K562 (cell line): Measurements from ENCODE around the gene OR1J1. TPM values are rescaled to one million over a fixed set of nuclear protein-coding genes. Genes with fewer than 3 reads are reported as not detected.

ENCODE experiments used
- ATAC-seq: fragments of 200-7000 bp; cut with Tn5 transposase; 3 replicates; pipeline ENCODE4 v1.9.1; 2020; ENCODE audit warnings: moderate library complexity
- BruUV-seq: library from RNA; stranded (reverse); fragments of 400-500 nt; replicated peaks from 2 replicates; lab custom pipeline; 2021; lab: Mats Ljungman, UMichigan
- CTCF ChIA-PET: fragments of 300-600 bp; formaldehyde crosslinking; extraction: SDS; loops from one replicate; lab custom pipeline; 2021; ENCODE audit warnings: low intra/inter-chr PET ratio; lab: Yijun Ruan, JAX
- POLR2A ChIA-PET: fragments of 300-600, 350-650 bp; sonication (Branson Sonifier 250); formaldehyde crosslinking; extraction: SDS; loops from one replicate; lab custom pipeline; 2021; ENCODE audit warnings: antibody characterized with exemption, inconsistent platforms; lab: Yijun Ruan, JAX
- DNase-seq, 4 experiments: peaks; one replicate each; pipeline versions ENCODE4 v3.0.0 to v3.0.0-alpha.2; 2011 to 2018; ENCODE audit warnings: low spot score in 3 of 4, mixed read lengths in 3 of 4; ENCODE audit errors: extremely low read depth in 1 of 4
- FAIRE-seq: peaks from 2 replicates; lab custom pipeline; 2011; peaks lifted over from hg19 to GRCh38; lab: Jason Lieb, UNC
- H2AFZ ChIP-seq: 2 replicates; pipeline ENCODE4 v1.6.0; 2011; ENCODE audit warnings: low read depth, low read length, control low read depth, inconsistent platforms
- H3K27ac ChIP-seq: fragments of 200-600 bp; 3 replicates; pipeline ENCODE4 v1.8.0; 2011; ENCODE audit warnings: low read depth, mild to moderate bottlenecking, control low read depth, inconsistent platforms, low read length, moderate library complexity, mixed read lengths; ENCODE audit errors: extremely low read depth
- H3K27me3 ChIP-seq, 2 experiments: fragments of 300-600 bp in 1 of 2; 2 replicates in 1 of 2; 3 replicates in 1 of 2; pipeline versions ENCODE4 v1.6.0 to v1.8.0; 2011; ENCODE audit warnings: inconsistent platforms in 2 of 2, low read length in 2 of 2, mild to moderate bottlenecking in 1 of 2, mixed read lengths in 1 of 2, moderate library complexity in 1 of 2; ENCODE audit not compliant: control insufficient read depth in 2 of 2, insufficient read depth in 2 of 2
- H3K36me3 ChIP-seq: fragments of 300-600 bp; 3 replicates; pipeline ENCODE4 v1.8.0; 2011; ENCODE audit warnings: mild to moderate bottlenecking, low read length, inconsistent platforms; ENCODE audit not compliant: control insufficient read depth, insufficient read depth
- H3K4me1 ChIP-seq, 2 experiments: fragments of 200-600 bp in 1 of 2; replicated peaks in 1 of 2; 2 replicates in 1 of 2; 3 replicates in 1 of 2; pipeline versions ENCODE4 v1.5.1 to v1.8.0; 2011; ENCODE audit warnings: inconsistent platforms in 2 of 2, low read length in 2 of 2, mild to moderate bottlenecking in 1 of 2, mixed read lengths in 1 of 2, moderate library complexity in 1 of 2; ENCODE audit not compliant: control insufficient read depth in 2 of 2, insufficient read depth in 2 of 2
- H3K4me2 ChIP-seq: 2 replicates; pipeline ENCODE4 v1.6.1; 2011; ENCODE audit warnings: low read length, control low read depth, inconsistent platforms, mixed read lengths; ENCODE audit not compliant: insufficient read depth
- H3K4me3 ChIP-seq: fragments of 200-600 bp; sonication (generic), shearing (Covaris generic); 2 replicates; pipeline ENCODE4 v1.5.1; 2016; ENCODE audit warnings: control low read depth, inconsistent platforms
- H3K79me2 ChIP-seq: fragments of 200-600 bp; 3 replicates; pipeline ENCODE4 v1.8.0; 2011; ENCODE audit warnings: low read length, inconsistent platforms; ENCODE audit not compliant: control insufficient read depth, insufficient read depth
- H3K9ac ChIP-seq, 2 experiments: 2 replicates each; pipeline versions ENCODE4 v1.6.0 to v1.6.1; 2011; ENCODE audit warnings: low read depth in 2 of 2, low read length in 2 of 2, control low read depth in 1 of 2, inconsistent platforms in 1 of 2, mild to moderate bottlenecking in 1 of 2, mixed read lengths in 1 of 2; ENCODE audit not compliant: insufficient read depth in 1 of 2
- H3K9me1 ChIP-seq: one replicate; pipeline ENCODE4 v1.6.0; 2011; ENCODE audit warnings: inconsistent platforms, mild to moderate bottlenecking, low read length, moderate library complexity; ENCODE audit not compliant: control insufficient read depth, insufficient read depth
- H3K9me3 ChIP-seq: replicated peaks from 2 replicates; pipeline ENCODE4 v1.5.1; 2011; ENCODE audit warnings: low read depth, low read length, inconsistent platforms; ENCODE audit not compliant: control insufficient read depth, insufficient read depth
- H4K20me1 ChIP-seq: replicated peaks from 2 replicates; pipeline ENCODE4 v1.6.1; 2011; ENCODE audit warnings: low read length, inconsistent platforms, mixed read lengths; ENCODE audit not compliant: control insufficient read depth, insufficient read depth
- CREBBP ChIP-seq: IDR thresholded peaks from one replicate; pipeline ENCODE4 v1.6.1; 2012; ENCODE audit warnings: low read depth, mild to moderate bottlenecking, control low read depth, inconsistent platforms, low read length
- DDX20 ChIP-seq: fragments of 450-650 bp; IDR thresholded peaks from 2 replicates; pipeline ENCODE4 v1.6.1; 2016; ENCODE audit warnings: missing genetic modification characterization, low read depth, mild to moderate bottlenecking, missing compliant biosample characterization, moderate library complexity
- FOXP4 ChIP-seq: sonication (generic); formaldehyde crosslinking; IDR thresholded peaks from 2 replicates; pipeline ENCODE4 v1.8.0; 2022; ENCODE audit warnings: mild to moderate bottlenecking, missing genetic modification reagents, borderline replicate concordance
- GTF3C2 ChIP-seq: IDR thresholded peaks from 3 replicates; pipeline ENCODE4 v1.6.1; 2011; ENCODE audit warnings: borderline replicate concordance, mild to moderate bottlenecking, moderate library complexity; ENCODE audit not compliant: insufficient read length; ENCODE audit errors: extremely low read depth
- ID3 ChIP-seq, 2 experiments: fragments of 250-450 bp in 1 of 2; fragments of 450-650 bp in 1 of 2; sonication (Bioruptor Pico) in 1 of 2; IDR thresholded peaks; 2 replicates each; pipeline versions ENCODE4 v1.6.1 to v1.8.0; 2016 to 2021; ENCODE audit warnings: mild to moderate bottlenecking in 2 of 2, moderate library complexity in 2 of 2, missing compliant biosample characterization in 1 of 2, missing genetic modification characterization in 1 of 2
- PRPF4 ChIP-seq: fragments of 200-400 bp; formaldehyde crosslinking; IDR thresholded peaks from one replicate; pipeline ENCODE4 v1.6.1; 2017; ENCODE audit warnings: low read length, low read depth, mild to moderate bottlenecking; ENCODE audit not compliant: insufficient read depth, poor library complexity, severe bottlenecking
- TCF15 ChIP-seq: fragments of 250-450 bp; sonication (Bioruptor Pico); IDR thresholded peaks from 2 replicates; pipeline ENCODE4 v1.8.0; 2022; ENCODE audit warnings: moderate library complexity, mild to moderate bottlenecking, inconsistent platforms
- ZBTB33 ChIP-seq: sonication (generic); formaldehyde crosslinking; IDR thresholded peaks from 2 replicates; pipeline ENCODE4 v1.8.1; 2023; ENCODE audit warnings: mild to moderate bottlenecking, missing genetic modification reagents
- ZNF140 ChIP-seq: fragments of 250-450 bp; sonication (Bioruptor Pico); IDR thresholded peaks from 2 replicates; pipeline ENCODE4 v1.8.0; 2021; ENCODE audit warnings: moderate library complexity, mild to moderate bottlenecking, inconsistent platforms
- ZNF324 ChIP-seq: fragments of 250-450 bp; sonication (Bioruptor Pico); IDR thresholded peaks from 2 replicates; pipeline ENCODE4 v1.4.0; 2020; ENCODE audit warnings: mild to moderate bottlenecking
- ZNF830 ChIP-seq: fragments of 250-450 bp; sonication (Bioruptor Pico); IDR thresholded peaks from 2 replicates; pipeline ENCODE4 v1.5.0; 2021; ENCODE audit warnings: mild to moderate bottlenecking
- WGBS: fragments of 100-300 bp; shearing (Covaris generic); methylation state at CpG from one replicate; pipeline ENCODE4 v1.1.6; 2016; ENCODE audit warnings: low coverage, mixed read lengths; ENCODE audit not compliant: insufficient coverage; ENCODE audit errors: missing lambda C conversion rate; 5-methylcytosine and 5-hydroxymethylcytosine counted together
- in situ Hi-C: fragments of 300-500 bp; cut with MboI; formaldehyde crosslinking; loops from 4 replicates; pipeline ENCODE4 v1.15.0; 2018; ENCODE audit warnings: inconsistent platforms, mixed read lengths
- intact Hi-C: fragments of 100-400 bp; cut with micrococcal nuclease; formaldehyde crosslinking; loops from 2 replicates; pipeline ENCODE4 v1.14.2; 2022
- polyA plus RNA-seq, 8 experiments: library from polyadenylated mRNA; depleted of rRNA in 4 of 8; stranded (reverse) in 5 of 8; unstranded in 3 of 8; fragments of >200 nt; fragmentation: Nextera tagmentation in 2 of 8; fragmentation: Illumina TruSeq in 1 of 8; extraction: Ambion mirVana in 2 of 8; extraction: Trizol in 1 of 8; gene quantifications; 2 replicates each; pipeline versions ENCODE4 v1.2.1 to v1.2.3, GENCODE V29; 2011 to 2014; ENCODE audit warnings: inconsistent platforms in 1 of 8, missing spikeins in 1 of 8
- total RNA-seq, 7 experiments: library from RNA; depleted of rRNA in 6 of 7; stranded (reverse); fragments of >200 nt in 6 of 7; fragmentation: Illumina TruSeq in 2 of 7; extraction: Trizol in 2 of 7; gene quantifications; 2 replicates each; pipeline versions ENCODE4 v1.2.1 to v1.2.3, GENCODE V29; 2011 to 2021; ENCODE audit warnings: low replicate concordance in 1 of 7

The OR1J1 gene
- total and polyA plus RNA-seq, 9 of the 15 experiments (the other 6 are each of a cell fraction or from before 2014, with no cell fraction given): not detected

GRCh38 chr9:122518841-122519240 is 41.1 kb upstream of the OR1J1 start, which contains the start of gene OR1J4 (continued):
- TF ChIP-seq ZBTB33 (CRISPR knock-in tag): no peak

GRCh38 chr9:122518226-122518625 is 40.5 kb upstream of the OR1J1 start:
- Histone ChIP-seq H3K9me1 (no peaks in the 10 kb centered on the region), H4K20me1 (no peaks in the 10 kb centered on the region), H3K4me2 (no peak overlapping the region), H3K27me3 (peaks cover 5 to 19% of the 10 kb centered on the region in 2 experiments; a peak in 4 of 5 replicates), H3K4me3 (no peak overlapping the region), H3K27ac (no peak overlapping the region), H3K79me2 (no peaks in the 10 kb centered on the region), H3K9me3 (no peaks in the 10 kb centered on the region), H3K36me3 (no peaks in the 10 kb centered on the region), H3K4me1 (no peaks in the 10 kb centered on the region), H2AFZ (no peak overlapping the region), H3K9ac (no peak overlapping the region)
- FAIRE-seq (no peak), DNase-seq (no peak), ATAC-seq (no peak)
- in situ Hi-C loops: no loop called here
- intact Hi-C loops: no loop called here
- 0% methylated on average over 2 of the region's 2 CpGs for WGBS
- POLR2A ChIA-PET: no interaction called here
- CTCF ChIA-PET: no interaction called here
- no TSS peak for BruUV-seq
- TF ChIP-seq ZNF830 (CRISPR knock-in tag): no peak
- TF ChIP-seq ZNF324: no peak
- no peak for TF ChIP-seq TCF15 (CRISPR knock-in tag)
- no peak for TF ChIP-seq ID3 (CRISPR knock-in tag; IDR thresholded peaks at IDR 0.05)
- TF ChIP-seq ID3 (tag; IDR thresholded peaks at IDR 0.05): no peak
- no peak for TF ChIP-seq GTF3C2
- TF ChIP-seq FOXP4 (CRISPR knock-in tag): no peak
- no peak for TF ChIP-seq CREBBP
- no peak for TF ChIP-seq ZNF140 (CRISPR knock-in tag)
- TF ChIP-seq PRPF4: no peak
- TF ChIP-seq DDX20 (tag): no peak
